ENCODE results near the gene COLQ. TPM values are rescaled to one million over a fixed set of nuclear protein-coding genes. Genes with fewer than 3 reads are reported as not detected.
"Not testable (repeated sequence)": the region's sequence is repeated elsewhere in the genome, so short reads cannot be mapped to it uniquely, and the experiment has no call there.

Gene COLQ
- polyA plus RNA-seq, 3 donors = 0.61 to 3.4 (median 1.1) TPM

DNA sequence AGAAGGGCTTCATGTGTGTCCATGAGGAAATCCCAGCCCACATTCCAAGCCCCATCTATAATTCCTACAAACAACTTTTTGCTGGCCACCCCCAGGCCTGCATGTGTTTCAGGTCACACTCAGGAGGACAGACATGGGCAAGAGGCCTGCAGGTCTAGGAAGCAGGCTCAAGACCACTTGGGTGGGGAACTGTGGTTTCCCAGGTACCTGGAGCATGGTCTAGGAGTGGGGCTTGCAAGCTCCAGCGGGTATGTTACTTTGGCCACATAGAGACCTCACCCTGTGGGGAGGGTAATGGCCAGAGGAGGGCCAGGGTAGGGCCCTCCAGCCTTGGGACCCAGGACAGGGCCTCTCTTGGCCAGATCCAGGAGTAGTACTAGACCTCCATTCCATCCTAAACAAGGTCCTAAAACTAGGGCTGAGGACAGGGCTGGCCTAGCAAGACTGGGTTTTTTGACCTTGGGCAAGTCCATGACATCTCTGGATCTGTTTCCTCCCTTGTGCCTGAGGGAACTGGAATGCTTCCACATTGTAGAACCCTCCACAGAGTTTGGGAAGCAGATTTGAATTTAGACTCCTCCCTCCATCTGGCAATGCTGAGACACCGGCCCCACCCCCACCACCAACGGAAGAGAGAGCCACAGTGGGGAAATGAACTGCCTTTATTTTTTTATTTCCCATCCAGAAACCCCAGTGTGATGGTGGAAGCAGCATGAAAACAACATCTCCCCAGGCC is 71.8 kb downstream of the COLQ start:
- WGBS, 3 donors = 74 to 83% (median 77%) methylated on average over 3 of the region's 3 CpGs
- H3K27ac ChIP-seq (ENCODE audit: low read depth, low read length) = no peak overlapping the region

DNA sequence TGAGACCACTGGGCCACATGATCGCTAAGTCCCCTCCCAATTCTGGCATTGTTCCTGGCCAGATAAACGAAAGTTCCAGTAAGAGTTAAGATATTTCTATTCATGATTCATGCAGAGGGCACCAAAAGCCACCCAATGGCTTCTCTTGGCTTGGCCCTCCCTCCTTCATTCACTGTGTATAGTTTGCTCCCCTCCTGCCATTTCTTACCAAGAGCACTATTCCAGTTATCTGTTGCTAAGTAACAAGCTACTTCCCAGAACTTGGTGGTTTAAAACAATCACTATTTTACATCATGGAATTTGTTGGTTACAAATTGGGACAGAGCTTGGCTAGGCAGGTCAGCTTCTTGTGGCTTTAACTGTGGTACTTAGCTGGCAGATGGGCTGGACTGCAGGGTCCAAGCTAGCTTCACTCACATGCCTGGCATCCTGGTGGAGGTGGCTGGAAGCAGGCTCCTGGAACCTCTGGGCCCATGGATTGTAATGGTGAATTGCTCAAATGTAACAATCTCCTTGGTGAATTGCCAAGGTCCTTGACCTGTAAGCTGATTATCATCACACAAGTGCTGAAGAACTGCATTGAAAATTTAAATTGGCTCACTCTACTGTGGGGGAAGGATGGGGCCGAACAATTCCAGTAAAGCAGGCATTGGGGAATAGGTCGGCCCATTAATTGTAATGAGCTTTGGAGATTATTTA is 77.5 kb downstream of the COLQ start:
- H3K27ac ChIP-seq (ENCODE audit: low read depth, low read length) = no peak overlapping the region
- WGBS, 3 donors = 66 to 78% (median 74%) methylated on average over 4 of the region's 4 CpGs

DNA sequence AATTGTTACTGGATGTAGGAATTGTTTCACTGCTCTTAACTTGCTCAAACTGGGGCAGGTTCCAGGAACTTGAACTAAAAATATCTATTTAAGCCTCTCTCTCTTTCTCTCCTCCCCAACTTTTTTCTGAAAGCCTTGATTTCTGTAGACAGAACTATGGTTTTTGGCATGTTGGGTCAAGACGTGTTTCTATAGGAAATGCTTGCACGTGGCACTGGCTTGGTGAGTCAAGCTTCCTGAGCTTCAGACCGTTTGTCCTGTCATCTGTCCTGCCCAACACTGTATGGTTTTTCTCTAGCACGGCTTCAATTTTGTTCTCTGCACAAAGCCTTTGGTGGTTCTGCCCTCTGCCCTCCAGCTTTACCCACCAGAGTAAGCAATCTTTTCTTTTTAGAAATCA is 80.6 kb downstream of the COLQ start:
- H3K27ac ChIP-seq (ENCODE audit: low read depth, low read length) = no peak overlapping the region
- 42 to 79% (median 44%) methylated on average over 4 of the region's 4 CpGs for WGBS, 3 donors

DNA sequence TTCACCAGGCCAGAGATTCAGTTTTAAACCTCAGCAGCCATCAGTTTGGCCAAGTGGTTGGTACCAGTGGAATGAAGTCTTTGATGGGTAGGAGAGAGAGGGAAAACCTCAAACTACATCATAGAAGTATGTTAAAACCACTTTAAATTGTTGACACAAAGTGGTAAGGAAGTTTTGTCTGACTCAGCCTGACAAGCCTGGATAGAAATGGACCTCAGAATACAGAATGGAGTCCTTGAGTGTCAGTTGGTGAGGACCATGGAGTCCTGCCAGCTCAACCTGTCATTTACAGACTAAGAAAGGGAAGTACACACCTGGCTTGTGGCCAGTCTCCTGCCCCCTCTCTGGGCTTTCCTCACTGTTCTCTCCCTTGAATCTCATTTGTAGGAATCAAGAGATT is 82.0 kb downstream of the COLQ start:
- H3K27ac ChIP-seq (ENCODE audit: low read depth, low read length) = no peak overlapping the region

DNA sequence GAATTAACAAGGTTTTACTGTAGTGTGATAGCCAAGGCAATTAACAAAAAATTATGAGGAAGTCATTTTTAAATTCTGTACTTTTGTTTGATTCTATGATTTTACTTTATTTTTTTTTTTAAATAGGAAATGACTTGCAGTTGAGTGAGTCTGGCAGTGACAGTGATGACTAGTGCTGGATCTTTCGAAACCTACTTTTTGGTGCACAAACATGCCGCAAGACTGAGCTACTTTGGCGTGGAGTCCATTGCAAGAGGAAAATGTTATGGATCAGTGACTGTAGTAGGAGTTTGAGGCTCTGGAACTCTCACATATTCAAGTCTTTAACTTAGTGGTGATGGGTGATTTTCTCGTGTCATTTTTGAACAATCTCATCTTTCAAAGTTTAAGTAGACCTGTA is 82.5 kb downstream of the COLQ start:
- WGBS, 3 donors = 76 to 91% (median 77%) methylated on average over 4 of the region's 4 CpGs

DNA sequence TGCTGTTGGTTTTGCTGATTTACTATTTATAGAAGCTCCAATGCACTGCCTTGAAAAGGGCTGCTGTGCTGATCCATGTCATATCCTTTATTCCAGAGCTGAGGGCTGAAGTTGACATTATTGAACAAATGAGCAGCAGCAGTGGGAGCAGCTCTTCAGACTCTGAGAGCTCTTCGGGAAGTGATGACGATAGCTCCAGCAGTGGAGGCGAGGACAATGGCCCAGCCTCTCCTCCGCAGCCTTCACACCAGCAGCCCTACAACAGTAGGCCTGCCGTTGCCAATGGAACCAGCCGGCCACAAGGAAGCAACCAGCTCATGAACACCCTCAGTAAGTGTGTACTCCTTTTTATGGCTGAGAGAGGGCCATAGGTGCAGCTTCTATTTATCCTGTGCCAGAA is 85.3 kb downstream of the COLQ start:
- WGBS, 3 donors = 94 to 97% (median 95%) methylated on average over 6 of the region's 6 CpGs
- H3K27ac ChIP-seq (ENCODE audit: low read depth, low read length) = no peak overlapping the region

More for the DNA sequence above, 82.5 kb downstream of the COLQ start:
- no peak overlapping the region for H3K27ac ChIP-seq (ENCODE audit: low read depth, low read length)

DNA sequence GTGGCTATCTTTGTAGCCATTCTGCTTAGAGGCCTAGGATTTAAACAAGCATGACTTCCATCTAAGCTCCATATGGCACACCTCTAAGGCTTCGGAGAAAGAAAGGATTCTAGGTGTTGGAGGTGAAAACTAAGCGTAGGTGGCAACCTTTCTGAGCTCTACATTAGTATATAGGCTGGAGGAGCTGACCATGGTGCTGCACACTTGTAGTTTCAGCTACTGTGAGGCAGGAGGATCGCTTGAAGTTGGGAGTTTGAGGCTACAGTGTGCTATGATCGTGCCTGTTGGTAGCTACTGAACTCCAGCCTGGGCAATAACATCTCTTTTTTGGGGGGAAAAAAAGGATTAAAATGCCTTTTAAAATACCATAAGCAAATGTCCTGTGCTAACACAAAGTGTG is 86.8 kb downstream of the COLQ start:
- H3K27ac ChIP-seq (ENCODE audit: low read depth, low read length) = no peak overlapping the region
- 91 to 97% (median 96%) methylated on average over 4 of the region's 4 CpGs for WGBS, 3 donors

DNA sequence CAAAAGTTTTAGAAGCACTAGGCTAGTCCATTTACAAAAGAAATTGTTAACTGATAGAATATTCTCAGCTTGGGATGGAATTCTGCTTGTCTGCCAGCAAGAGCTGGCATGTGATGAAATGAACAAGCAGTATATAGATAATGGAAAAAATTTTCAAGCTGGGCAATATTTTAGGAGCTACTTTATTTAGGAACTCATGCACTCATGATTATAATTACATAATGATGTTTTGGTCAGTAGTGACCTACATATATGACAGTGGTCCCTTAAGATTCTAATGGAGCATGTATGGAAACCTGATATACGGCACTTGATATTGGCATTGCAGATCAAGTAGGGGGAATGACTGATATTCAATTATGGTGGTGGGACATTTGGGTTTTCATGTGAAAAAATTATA is 88.0 kb downstream of the COLQ start:
- WGBS, 3 donors = 97 to 100% (median 97%) methylated on average over 1 of the region's 1 CpG
- no peak overlapping the region for H3K27ac ChIP-seq (ENCODE audit: low read depth, low read length)

DNA sequence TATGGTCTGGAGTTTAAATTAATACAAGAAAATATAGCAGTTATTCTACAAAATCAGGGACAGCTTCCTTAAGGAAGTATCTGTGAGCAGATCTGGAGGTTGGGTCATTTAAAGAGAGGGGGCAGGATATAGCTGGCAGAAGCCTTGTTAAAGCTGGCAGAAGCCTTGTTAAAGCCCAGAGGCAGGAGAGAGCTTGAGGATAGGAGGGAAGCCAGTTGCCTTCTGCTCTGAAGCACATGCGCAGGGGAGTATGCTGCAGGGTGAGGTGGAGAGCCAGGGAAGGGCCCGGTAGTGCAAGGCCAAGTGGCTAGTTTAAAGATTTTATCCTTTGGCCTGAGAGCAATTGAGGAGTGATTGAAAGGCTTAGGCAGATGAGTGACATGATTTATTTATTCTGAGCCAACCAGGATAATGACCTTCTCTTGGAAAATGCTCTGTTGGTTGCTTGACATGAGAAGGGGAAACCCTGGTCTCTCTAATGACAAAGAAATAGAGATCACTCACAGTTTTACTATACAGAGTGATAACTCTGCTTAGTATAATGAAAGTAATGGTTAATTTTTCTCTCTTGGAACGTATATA is 90.2 kb downstream of the COLQ start:
- no peak overlapping the region for H3K27ac ChIP-seq (ENCODE audit: low read depth, low read length)
- 80 to 93% (median 88%) methylated on average over 3 of the region's 3 CpGs for WGBS, 3 donors

DNA sequence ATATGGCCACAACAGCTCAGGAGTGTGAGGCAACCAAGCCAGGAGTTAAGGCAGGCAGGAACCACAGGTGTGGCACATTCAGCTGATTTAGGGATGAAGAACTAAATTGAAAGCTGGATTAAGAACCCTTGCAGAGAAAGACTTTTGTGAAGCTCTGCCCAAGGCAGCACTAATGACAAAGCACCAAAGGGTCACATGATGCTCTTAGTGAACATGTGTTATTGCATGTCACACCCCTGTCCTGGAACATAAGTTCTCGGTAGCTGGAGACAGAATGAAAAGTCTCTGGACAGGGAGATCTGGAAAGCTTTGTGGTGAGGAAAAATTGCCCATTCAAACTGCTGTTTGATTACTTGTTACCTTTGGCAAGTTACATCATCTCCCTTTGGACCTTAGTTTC is 90.9 kb downstream of the COLQ start:
- no peak overlapping the region for H3K27ac ChIP-seq (ENCODE audit: low read depth, low read length)
- 68 to 96% (median 82%) methylated on average over 1 of the region's 1 CpG for WGBS, 3 donors

DNA sequence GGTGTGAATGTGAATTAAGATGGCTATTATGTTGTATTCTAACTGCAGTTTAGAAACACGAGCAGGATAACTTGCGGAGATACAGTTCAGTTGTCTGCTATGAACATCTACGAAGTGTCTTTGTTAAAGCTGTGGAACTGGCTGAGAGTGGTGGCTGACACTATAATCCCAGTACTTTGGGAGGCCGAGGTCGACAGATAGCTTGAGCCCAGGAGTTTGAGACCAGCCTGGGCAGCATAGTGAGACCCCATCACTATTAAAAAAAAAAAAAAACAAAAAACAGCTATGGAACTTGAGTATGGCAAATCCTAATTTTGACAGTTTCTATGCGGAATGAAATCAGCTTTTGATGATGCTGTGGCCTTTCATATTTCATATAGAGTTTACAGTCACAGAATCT is 92.4 kb downstream of the COLQ start:
- 89 to 94% (median 91%) methylated on average over 6 of the region's 6 CpGs for WGBS, 3 donors
- H3K27ac ChIP-seq (ENCODE audit: low read depth, low read length) = no peak overlapping the region

DNA sequence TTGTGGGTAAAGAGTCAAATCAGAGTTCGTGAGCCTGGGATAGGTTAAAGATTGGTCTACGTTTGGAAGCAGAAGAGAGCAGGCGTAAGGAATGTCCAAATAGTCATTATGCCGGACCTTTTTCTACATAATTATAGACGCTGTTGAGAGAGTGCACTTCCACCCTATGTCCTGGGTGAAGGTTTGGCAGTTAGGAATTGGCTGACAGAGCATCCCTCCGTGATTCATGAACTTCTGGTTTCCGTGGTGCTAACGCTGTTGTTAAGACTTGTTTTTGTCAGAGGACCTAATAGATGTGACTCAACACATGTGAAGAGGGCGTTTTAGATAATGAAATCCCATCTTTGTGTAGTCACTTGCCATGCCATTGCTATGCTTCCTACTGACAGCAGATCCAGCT is 93.0 kb downstream of the COLQ start:
- WGBS, 3 donors = 9 to 17% (median 16%) methylated on average over 9 of the region's 9 CpGs
- no peak overlapping the region for H3K27ac ChIP-seq (ENCODE audit: low read depth, low read length)

DNA sequence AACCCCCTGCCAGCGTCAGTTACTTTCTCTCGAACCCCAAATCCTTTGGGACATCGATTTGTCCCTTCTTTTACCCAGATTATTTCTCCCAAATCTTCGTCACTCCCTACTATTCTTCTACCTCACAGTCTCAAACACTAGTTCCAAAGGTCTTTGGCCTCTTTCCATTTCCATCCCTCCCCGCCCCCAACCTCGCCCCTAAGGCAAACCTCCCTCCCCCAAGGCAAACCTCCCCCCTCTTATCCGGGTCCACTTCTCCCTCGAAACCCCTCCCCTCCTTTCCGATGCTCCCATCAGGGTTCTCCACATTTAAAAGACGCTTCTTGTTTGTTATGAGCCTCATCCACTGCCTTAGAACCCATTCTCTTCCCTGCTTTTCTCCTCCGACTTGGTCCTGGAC is 93.5 kb downstream of the COLQ start:
- H3K27ac ChIP-seq (ENCODE audit: low read depth, low read length) = no peak overlapping the region
- WGBS, 3 donors = 0 to 1% (median 1%) methylated on average over 11 of the region's 11 CpGs

DNA sequence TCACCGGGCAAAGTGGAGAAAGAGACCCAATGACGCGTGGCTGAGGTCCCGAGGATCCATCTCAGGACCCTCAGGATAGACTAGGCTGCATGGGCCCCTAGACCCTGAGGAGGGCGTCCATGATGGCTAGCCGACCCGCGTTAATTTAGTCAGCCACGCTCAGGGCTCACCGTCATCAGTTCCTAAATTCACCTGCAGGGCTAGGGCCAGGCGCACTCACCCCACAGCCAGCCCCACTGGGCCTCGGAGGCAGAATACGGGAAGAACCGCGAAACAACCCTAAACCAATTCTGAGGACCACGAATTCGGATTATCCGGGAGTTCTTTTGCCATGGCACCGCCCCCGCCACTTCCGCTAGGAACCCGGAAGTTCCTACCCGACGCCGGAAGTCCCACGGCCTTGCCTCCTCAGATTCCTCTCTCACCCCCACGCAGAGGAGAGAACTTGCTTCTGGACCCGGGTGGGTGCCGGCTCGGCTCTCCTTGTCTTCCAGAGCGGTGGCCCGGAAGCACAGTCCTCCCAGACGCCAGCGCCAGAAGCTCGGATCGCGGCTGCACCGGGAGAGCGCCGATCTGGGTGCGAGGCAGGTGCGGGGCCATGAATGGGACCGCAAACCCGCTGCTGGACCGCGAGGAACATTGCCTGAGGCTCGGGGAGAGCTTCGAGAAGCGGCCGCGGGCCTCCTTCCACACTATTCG is 94.2 kb downstream of the COLQ start, which contains the start of the genes EAF1 and METTL6:
Gene EAF1 (plus strand): TSS at position 417 of the 699 bp plus-strand sequence. CDS start 182 bp downstream, at position 599.
Gene METTL6 (minus strand): TSS at position 363 of the 699 bp plus-strand sequence. CDS start 1,033 bp downstream, outside the sequence.
- no peak within 1 kb of the TSS for H3K27ac ChIP-seq (ENCODE audit: low read depth, low read length)
- WGBS, 3 donors = 0 to 1% (median 0%) methylated on average over 49 to 52 of the region's 52 CpGs

DNA sequence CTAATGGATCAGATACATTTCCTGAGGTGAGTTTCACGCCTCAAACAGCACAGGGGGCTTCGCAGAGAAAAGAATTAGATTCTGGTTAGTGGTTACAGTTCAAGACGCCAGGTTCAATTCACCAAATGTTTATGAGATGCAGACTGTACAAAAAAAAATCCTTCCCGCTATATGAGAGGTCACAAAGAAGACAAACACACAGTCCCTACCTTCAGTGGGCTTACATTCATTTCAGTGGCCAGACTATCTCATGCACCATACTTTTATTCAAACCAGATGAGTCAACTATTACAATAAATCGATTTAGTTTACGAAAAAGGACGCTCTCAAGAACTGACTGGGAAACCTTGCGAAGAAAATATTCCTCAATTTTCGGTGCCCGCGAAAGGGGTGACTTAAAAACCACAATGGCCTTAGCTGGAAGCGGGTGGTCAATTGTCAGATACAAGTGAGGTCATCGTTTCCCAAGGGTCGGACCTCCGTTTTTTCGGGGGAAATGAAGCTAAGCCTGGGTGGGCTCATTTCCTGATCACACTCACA is 94.9 kb downstream of the COLQ start:
- H3K27ac ChIP-seq (ENCODE audit: low read depth, low read length) = no peak overlapping the region
- 40 to 48% (median 47%) methylated on average over 16 of the region's 16 CpGs for WGBS, 3 donors

DNA sequence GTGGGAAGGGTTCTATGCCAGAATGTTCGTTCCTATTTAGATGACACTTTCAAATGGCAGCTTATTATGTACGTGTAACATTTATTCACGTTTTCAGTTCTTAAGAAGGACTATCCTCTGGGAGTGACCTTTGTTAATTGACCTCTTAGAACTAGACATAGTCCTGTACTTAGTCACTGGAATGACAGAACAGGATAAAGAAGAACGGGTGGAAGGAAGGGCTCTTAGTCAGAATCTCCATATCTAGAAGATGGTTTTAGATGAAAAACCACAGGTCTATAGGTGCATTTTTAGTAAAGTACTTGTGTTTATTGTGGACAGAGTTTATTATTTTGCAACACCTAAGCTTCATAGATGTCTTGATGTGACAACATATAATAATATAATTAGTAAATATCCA is 100.6 kb downstream of the COLQ start:
- 82 to 91% (median 83%) methylated on average over 4 of the region's 4 CpGs for WGBS, 3 donors
- H3K27ac ChIP-seq (ENCODE audit: low read depth, low read length) = no peak overlapping the region

DNA sequence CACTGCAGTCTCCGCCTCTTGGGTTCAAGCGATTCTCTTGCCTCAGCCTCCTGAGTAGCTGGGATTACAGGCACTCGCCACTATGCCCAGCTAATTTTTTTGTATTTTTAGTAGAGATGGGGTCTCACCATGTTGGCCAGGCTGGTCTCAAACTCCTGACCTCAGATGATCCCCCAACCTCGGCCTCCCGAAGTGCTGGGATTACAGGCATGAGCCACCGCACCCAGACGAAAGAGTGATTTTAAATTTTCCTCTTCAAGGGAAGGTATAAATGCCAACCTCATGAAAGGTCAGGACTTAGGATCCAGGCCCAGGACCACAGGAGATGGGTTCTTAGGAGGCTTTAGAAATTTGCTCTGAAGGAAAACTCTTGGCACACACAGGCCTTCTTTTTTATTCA is 110.5 kb downstream of the COLQ start:
- H3K27ac ChIP-seq (ENCODE audit: low read depth, low read length) = not testable (repeated sequence)
- WGBS, 3 donors = 92 to 95% (median 94%) methylated on average over 7 of the region's 7 CpGs

DNA sequence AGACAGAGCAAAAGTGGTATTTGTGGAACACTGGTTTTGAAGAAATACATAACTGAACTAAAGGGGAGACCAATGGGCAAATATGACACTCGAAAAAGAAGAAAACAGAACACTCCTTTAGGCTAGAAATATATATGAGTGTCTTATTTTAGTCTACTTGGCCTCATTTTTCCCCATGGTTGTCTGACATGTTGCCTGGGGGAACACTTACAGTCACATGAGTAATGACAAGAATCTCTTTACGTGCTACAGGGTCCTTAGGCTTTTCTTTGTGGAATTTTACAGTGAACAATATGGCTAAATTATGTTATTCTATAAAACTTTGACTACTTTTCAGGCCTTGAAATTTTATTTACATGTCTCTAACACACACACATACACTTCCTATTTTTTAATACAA is 111.7 kb downstream of the COLQ start:
- H3K27ac ChIP-seq (ENCODE audit: low read depth, low read length) = no peak overlapping the region
- 98% methylated on average over 2 of the region's 2 CpGs for WGBS, 3 donors

DNA sequence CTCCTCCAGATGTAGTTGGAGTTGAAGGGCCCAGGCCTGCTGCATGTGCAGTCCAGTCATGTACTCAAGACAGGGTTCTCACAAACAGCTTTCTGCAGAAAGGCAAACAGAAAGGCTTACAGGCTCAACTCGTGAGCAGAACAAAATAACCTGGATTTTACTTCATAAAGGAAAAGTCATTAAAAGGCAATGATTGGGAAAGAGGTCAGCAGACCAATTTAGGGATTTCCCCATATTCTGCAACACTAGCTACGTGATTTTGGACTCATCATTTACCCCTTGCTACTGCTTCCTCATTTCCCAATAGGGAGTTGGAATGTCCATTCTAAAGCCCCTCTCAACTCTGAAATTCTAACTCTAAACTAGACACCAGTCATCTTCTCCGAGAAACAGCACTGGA is 112.3 kb downstream of the COLQ start:
- H3K27ac ChIP-seq (ENCODE audit: low read depth, low read length) = no peak overlapping the region
- WGBS, 3 donors = 56 to 80% (median 58%) methylated on average over 3 of the region's 3 CpGs
